Measurements from ENCODE around the gene STRAP. TPM values are rescaled to one million over a fixed set of nuclear protein-coding genes. Genes with fewer than 3 reads are reported as not detected.
A peak's percentile ranks its signal among the peaks of the same experiment; 100 is the strongest.

STRAP gene
- total and polyA plus RNA-seq, 2 of the 8 experiments (the other 6 are each of a cell fraction or from before 2014, with no cell fraction given): 107 to 251 TPM

DNA sequence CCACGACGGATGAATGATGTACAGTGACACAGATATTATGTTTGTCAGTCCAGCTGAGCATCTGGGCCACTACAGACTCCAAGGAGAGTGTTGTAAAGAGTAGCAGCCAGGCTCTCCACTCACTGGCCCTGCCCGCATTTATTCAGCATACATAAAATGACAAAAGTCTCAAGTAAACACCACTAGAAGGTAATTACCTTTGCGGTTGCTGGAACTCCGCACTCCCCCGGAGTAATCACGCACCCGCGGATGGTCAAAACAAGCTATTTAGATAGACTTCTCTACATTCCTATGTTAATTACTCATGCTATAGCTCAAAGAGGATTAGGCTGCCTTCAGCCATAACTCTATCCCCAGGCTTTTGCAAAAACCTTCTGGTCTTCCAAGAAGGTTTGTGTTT lies 18.8 kb upstream of the STRAP start:
- Histone ChIP-seq H3K4me2 (ENCODE audit: insufficient read depth in 1 of 2, low read depth in 2 of 2, low read length in 2 of 2) (peak overlapping the region in 1 of 2 experiments; percentile 44; a peak in 1 of 4 replicates), H3K23ac (ENCODE audit: insufficient read length) (no peak overlapping the region), H2AK5ac (ENCODE audit: low read depth, low read length) (no peak overlapping the region), H3K9me3 (ENCODE audit: insufficient read depth in 2 of 2, low read depth in 1 of 2, low read length in 1 of 2) (no peaks in the 10 kb centered on the region), H3K27me3 (replicated peaks in 1 of 4; ENCODE audit: control insufficient read depth in 3 of 4, extremely low read depth in 1 of 4, insufficient read depth in 3 of 4, low read length in 3 of 4) (no peaks in the 10 kb centered on the region), H3K27ac (ENCODE audit: low read depth, low read length) (no peak overlapping the region), H3K23me2 (ENCODE audit: low read depth, low read length) (no peaks in the 10 kb centered on the region), H3K9ac (replicated peaks in 1 of 4; ENCODE audit: extremely low read depth in 1 of 4, low read depth in 3 of 4, low read length in 3 of 4) (no peak overlapping the region; a peak in 1 of 7 replicates), H3K79me1 (ENCODE audit: low read depth, low read length) (no peaks in the 10 kb centered on the region), H3K56ac (replicated peaks; ENCODE audit: insufficient read length, low read depth, low read length) (no peak overlapping the region), H3K4me3 (ENCODE audit: extremely low read depth in 1 of 4, insufficient read depth in 2 of 4, low read depth in 3 of 4, low read length in 4 of 4) (no peak overlapping the region), H3K36me3 (ENCODE audit: control insufficient read depth in 2 of 4, insufficient read depth in 4 of 4, low read length in 3 of 4) (no peaks in the 10 kb centered on the region), H3K79me2 (ENCODE audit: control insufficient read depth in 1 of 2, insufficient read depth in 2 of 2, low read length in 2 of 2) (no peaks in the 10 kb centered on the region), H2BK20ac (ENCODE audit: low read length) (no peak overlapping the region), H4K5ac (ENCODE audit: insufficient read length, low read depth, low read length) (no peak overlapping the region), H2BK5ac (ENCODE audit: low read depth, low read length) (no peak overlapping the region), H3K14ac (ENCODE audit: insufficient read length) (no peak overlapping the region), H3K4me1 (replicated peaks in 1 of 4; ENCODE audit: control insufficient read depth in 3 of 4, insufficient read depth in 4 of 4, low read length in 3 of 4) (peaks cover 0 to 3% (median 0%) of the 10 kb centered on the region in 4 experiments; a peak in 1 of 7 replicates), H2BK120ac (replicated peaks; ENCODE audit: low read depth, low read length) (no peak overlapping the region), H4K8ac (ENCODE audit: extremely low read depth, insufficient read depth, low read length) (no peak overlapping the region), H3K4ac (replicated peaks; ENCODE audit: insufficient read length, low read depth, low read length) (no peak overlapping the region), H4K20me1 (replicated peaks in 1 of 2; ENCODE audit: control insufficient read depth in 1 of 2, insufficient read depth in 2 of 2, low read length in 2 of 2) (no peaks in the 10 kb centered on the region), H2BK12ac (ENCODE audit: low read depth, low read length) (no peak overlapping the region), H2AFZ (ENCODE audit: low read length) (no peak overlapping the region), H3K18ac (ENCODE audit: extremely low read depth, low read length) (no peak overlapping the region), H2BK15ac (ENCODE audit: low read length) (no peak overlapping the region), H4K91ac (replicated peaks; ENCODE audit: insufficient read length, low read length) (no peak overlapping the region)
- FAIRE-seq (no peak), DNase-seq (ENCODE audit: low read depth in 1 of 2, low spot score in 2 of 2) (no peak)
- TF ChIP-seq FOSL1 (IDR thresholded peaks at IDR 0.05; ENCODE audit: insufficient read depth, low read depth, low read length) (no peak), TEAD4 (IDR thresholded peaks at IDR 0.05; ENCODE audit: low read depth, low read length) (0 out of 2 replicates have a peak, but pooled peaks have one; percentile 18), JUN (IDR thresholded peaks at IDR 0.05; ENCODE audit: low read depth, low read length) (no peak)
- CTCF ChIA-PET (ENCODE audit: partially characterized antibody): interaction anchor here (1.1 to 2.0 kb wide), 6 partner anchors 8 to 331 kb away, joined by 3 to 6 read pairs (median 4); no protein-coding TSS in a partner anchor
- 64% methylated on average over 9 of the region's 9 CpGs; no CpG with 5 or more reads in 1 of the 2 experiments for WGBS, 2 experiments (ENCODE audit: extremely low coverage in 1 of 2, insufficient coverage in 1 of 2, insufficient read length in 1 of 2, insufficient replicate concordance in 2 of 2, low coverage in 1 of 2, low lambda C conversion rate in 2 of 2, missing lambda C conversion rate in 1 of 2)
- POLR2A ChIA-PET (ENCODE audit: partially characterized antibody): interaction anchor here (0.5 to 1.1 kb wide), 2 partner anchors 19 to 640 kb away, joined by 4 read pairs; partner anchors contain the start of gene STRAP

Data from H1 (cell line).